GM19468 (cell line): Measurements from ENCODE around the gene SMAD7.

Experiments
- ATAC-seq: cut with Tn5 transposase; IDR thresholded peaks from one replicate; pipeline ENCODE4 v1.9.1; 2021; ENCODE audit warnings: mild to moderate bottlenecking, moderate library complexity, moderate number of reproducible peaks; ENCODE audit not compliant: unreplicated experiment; ENCODE audit errors: extremely low read depth

Gene SMAD7

GRCh38 chr18:48902023-48902855 is 48.5 kb downstream of the SMAD7 start:
- no peak for ATAC-seq

GRCh38 chr18:48901145-48902022 is 49.4 kb downstream of the SMAD7 start:
- ATAC-seq = no peak

GRCh38 chr18:48900469-48900868 is 50.3 kb downstream of the SMAD7 start:
- no peak for ATAC-seq

GRCh38 chr18:48899558-48900174 is 51.1 kb downstream of the SMAD7 start:
- no peak for ATAC-seq

- ATAC-seq = no peak
Measured at GRCh38 chr18:48898521-48898920, 52.2 kb downstream of the SMAD7 start.

- no peak for ATAC-seq
Measured at GRCh38 chr18:48897531-48897930, 53.2 kb downstream of the SMAD7 start.

GRCh38 chr18:48896875-48897511 is 53.8 kb downstream of the SMAD7 start:
- ATAC-seq = peak; percentile 42

- ATAC-seq = no peak
Measured at GRCh38 chr18:48896326-48896874, 54.4 kb downstream of the SMAD7 start.

- ATAC-seq = no peak
Measured at GRCh38 chr18:48894799-48895346, 55.9 kb downstream of the SMAD7 start.

GRCh38 chr18:48893608-48894600 is 56.9 kb downstream of the SMAD7 start:
- ATAC-seq = no peak

GRCh38 chr18:48893061-48893607 is 57.6 kb downstream of the SMAD7 start:
- no peak for ATAC-seq

- ATAC-seq = no peak
Measured at GRCh38 chr18:48892146-48892855, 58.5 kb downstream of the SMAD7 start.

- no peak for ATAC-seq
Measured at GRCh38 chr18:48891721-48892120, 59.0 kb downstream of the SMAD7 start.

- no peak for ATAC-seq
Measured at GRCh38 chr18:48889981-48890762, 60.6 kb downstream of the SMAD7 start.

- ATAC-seq = no peak
Measured at GRCh38 chr18:48889115-48889941, 61.4 kb downstream of the SMAD7 start.

GRCh38 chr18:48888773-48889080 is 62.0 kb downstream of the SMAD7 start:
- ATAC-seq = no peak
